ENCODE data around the gene BPIFB4.
"Not testable (repeated sequence)": the region's sequence is repeated elsewhere in the genome, so short reads cannot be mapped to it uniquely, and the experiment has no call there.

Gene BPIFB4

GRCh38 chr20:33086052-33086722 lies 6.7 kb downstream of the BPIFB4 start:
- Histone ChIP-seq H3K9ac (ENCODE audit: low read length) (no peak overlapping the region), H3K4me3 (ENCODE audit: low read depth, low read length) (no peak overlapping the region), H3K4me1 (ENCODE audit: control insufficient read depth, insufficient read depth, low read length) (no peaks in the 10 kb centered on the region), H3K27ac (ENCODE audit: low read depth, low read length) (no peak overlapping the region), H3K9me3 (ENCODE audit: control insufficient read depth, insufficient read depth, low read depth, low read length) (no peaks in the 10 kb centered on the region), H3K27me3 (ENCODE audit: control insufficient read depth, insufficient read depth, low read length) (no peaks in the 10 kb centered on the region), H3K36me3 (ENCODE audit: control insufficient read depth, insufficient read depth, low read length) (no peaks in the 10 kb centered on the region)

DNA sequence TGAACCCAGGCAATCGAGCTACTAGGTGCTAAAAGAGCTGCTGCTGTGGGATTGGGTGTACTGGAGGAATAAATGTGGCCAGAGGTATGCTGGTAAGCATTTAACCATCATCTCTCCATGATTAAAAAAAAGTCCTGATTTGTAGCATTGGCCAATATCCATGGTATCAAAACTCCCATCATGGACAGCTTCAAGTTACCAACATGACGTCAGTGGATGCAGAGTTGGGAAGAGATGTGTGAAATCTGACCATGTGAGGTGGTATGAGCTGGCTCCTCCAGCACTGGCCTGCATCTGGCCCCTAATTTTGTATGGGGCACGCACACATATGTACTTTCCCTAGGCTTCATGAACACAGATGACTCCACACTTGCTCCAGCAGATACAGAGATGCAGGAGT lies 11.7 kb downstream of the BPIFB4 start:
- H3K27ac ChIP-seq (ENCODE audit: low read depth, low read length) = no peak overlapping the region
- no peaks in the 10 kb centered on the region for H3K9me3 ChIP-seq (ENCODE audit: control insufficient read depth, insufficient read depth, low read depth, low read length)
- no peak overlapping the region for H3K4me3 ChIP-seq (ENCODE audit: low read depth, low read length)
- H3K9ac ChIP-seq (ENCODE audit: low read length) = no peak overlapping the region
- no peaks in the 10 kb centered on the region for H3K4me1 ChIP-seq (ENCODE audit: control insufficient read depth, insufficient read depth, low read length)
- H3K36me3 ChIP-seq (ENCODE audit: control insufficient read depth, insufficient read depth, low read length) = no peaks in the 10 kb centered on the region
- H3K27me3 ChIP-seq (ENCODE audit: control insufficient read depth, insufficient read depth, low read length) = no peaks in the 10 kb centered on the region

- Histone ChIP-seq H3K27me3 (ENCODE audit: control insufficient read depth, insufficient read depth, low read length) (no peaks in the 10 kb centered on the region), H3K9me3 (ENCODE audit: control insufficient read depth, insufficient read depth, low read depth, low read length) (no peaks in the 10 kb centered on the region), H3K27ac (ENCODE audit: low read depth, low read length) (no peak overlapping the region), H3K4me1 (ENCODE audit: control insufficient read depth, insufficient read depth, low read length) (no peaks in the 10 kb centered on the region), H3K4me3 (ENCODE audit: low read depth, low read length) (no peak overlapping the region), H3K9ac (ENCODE audit: low read length) (no peak overlapping the region), H3K36me3 (ENCODE audit: control insufficient read depth, insufficient read depth, low read length) (no peaks in the 10 kb centered on the region)
Measured at GRCh38 chr20:33091693-33092092, 12.2 kb downstream of the BPIFB4 start.

DNA sequence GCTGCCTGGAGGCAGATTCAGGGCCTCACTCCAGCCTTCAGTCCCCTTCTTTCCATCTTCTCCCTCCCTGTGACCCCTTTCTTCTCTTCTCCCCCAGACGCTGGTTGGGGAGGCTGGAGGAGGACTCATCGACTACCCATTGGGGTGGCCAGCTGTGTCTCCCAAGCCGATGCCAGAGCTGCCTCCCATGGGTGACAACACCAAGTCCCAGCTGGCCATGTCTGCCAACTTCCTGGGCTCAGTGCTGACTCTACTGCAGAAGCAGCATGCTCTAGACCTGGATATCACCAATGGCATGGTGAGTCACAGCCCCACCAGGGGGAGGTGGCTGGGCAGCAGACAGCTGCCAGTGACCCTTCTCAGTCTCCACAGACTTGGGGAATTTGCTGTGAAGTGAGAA lies 12.9 kb downstream of the BPIFB4 start:
- Histone ChIP-seq H3K9me3 (ENCODE audit: control insufficient read depth, insufficient read depth, low read depth, low read length) (no peaks in the 10 kb centered on the region), H3K9ac (ENCODE audit: low read length) (no peak overlapping the region), H3K4me3 (ENCODE audit: low read depth, low read length) (no peak overlapping the region), H3K27me3 (ENCODE audit: control insufficient read depth, insufficient read depth, low read length) (no peaks in the 10 kb centered on the region), H3K27ac (ENCODE audit: low read depth, low read length) (no peak overlapping the region), H3K4me1 (ENCODE audit: control insufficient read depth, insufficient read depth, low read length) (no peaks in the 10 kb centered on the region), H3K36me3 (ENCODE audit: control insufficient read depth, insufficient read depth, low read length) (no peaks in the 10 kb centered on the region)

- Histone ChIP-seq H3K4me1 (ENCODE audit: control insufficient read depth, insufficient read depth, low read length) (no peaks in the 10 kb centered on the region), H3K9ac (ENCODE audit: low read length) (no peak overlapping the region), H3K36me3 (ENCODE audit: control insufficient read depth, insufficient read depth, low read length) (no peaks in the 10 kb centered on the region), H3K27ac (ENCODE audit: low read depth, low read length) (no peak overlapping the region), H3K9me3 (ENCODE audit: control insufficient read depth, insufficient read depth, low read depth, low read length) (no peaks in the 10 kb centered on the region), H3K4me3 (ENCODE audit: low read depth, low read length) (no peak overlapping the region), H3K27me3 (ENCODE audit: control insufficient read depth, insufficient read depth, low read length) (no peaks in the 10 kb centered on the region)
Measured at GRCh38 chr20:33093074-33093473, 13.6 kb downstream of the BPIFB4 start.

GRCh38 chr20:33093582-33093981 lies 14.1 kb downstream of the BPIFB4 start:
- Histone ChIP-seq H3K9ac (ENCODE audit: low read length) (no peak overlapping the region), H3K9me3 (ENCODE audit: control insufficient read depth, insufficient read depth, low read depth, low read length) (no peaks in the 10 kb centered on the region), H3K4me3 (ENCODE audit: low read depth, low read length) (no peak overlapping the region), H3K4me1 (ENCODE audit: control insufficient read depth, insufficient read depth, low read length) (no peaks in the 10 kb centered on the region), H3K27ac (ENCODE audit: low read depth, low read length) (no peak overlapping the region), H3K27me3 (ENCODE audit: control insufficient read depth, insufficient read depth, low read length) (no peaks in the 10 kb centered on the region), H3K36me3 (ENCODE audit: control insufficient read depth, insufficient read depth, low read length) (no peaks in the 10 kb centered on the region)

DNA sequence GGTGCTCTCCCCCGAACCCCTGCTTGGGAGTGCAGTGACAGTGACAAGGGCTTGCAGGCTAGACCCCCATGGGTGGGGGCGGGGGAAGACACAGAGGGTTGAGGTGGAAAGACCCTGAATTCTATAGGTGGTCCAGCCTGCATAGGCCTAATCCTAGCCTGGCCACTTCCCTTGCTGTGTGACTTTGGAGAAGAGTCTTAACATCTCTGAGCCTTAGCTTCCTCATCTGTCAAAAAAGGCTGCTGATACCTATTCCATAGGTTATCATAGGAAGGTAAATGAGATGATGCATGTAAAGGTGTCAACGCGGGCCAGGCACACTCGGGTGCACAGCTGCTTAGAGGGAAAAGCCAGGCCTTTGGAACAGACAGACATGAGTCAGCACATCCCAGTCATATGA lies 15.8 kb downstream of the BPIFB4 start:
- H3K4me1 ChIP-seq (ENCODE audit: control insufficient read depth, insufficient read depth, low read length) = no peaks in the 10 kb centered on the region
- H3K9me3 ChIP-seq (ENCODE audit: control insufficient read depth, insufficient read depth, low read depth, low read length) = no peaks in the 10 kb centered on the region
- H3K9ac ChIP-seq (ENCODE audit: low read length) = no peak overlapping the region
- no peak overlapping the region for H3K27ac ChIP-seq (ENCODE audit: low read depth, low read length)
- H3K36me3 ChIP-seq (ENCODE audit: control insufficient read depth, insufficient read depth, low read length) = no peaks in the 10 kb centered on the region
- no peaks in the 10 kb centered on the region for H3K27me3 ChIP-seq (ENCODE audit: control insufficient read depth, insufficient read depth, low read length)
- no peak overlapping the region for H3K4me3 ChIP-seq (ENCODE audit: low read depth, low read length)

GRCh38 chr20:33095902-33096584 lies 16.6 kb downstream of the BPIFB4 start:
- not testable (repeated sequence) for H3K4me1 ChIP-seq (ENCODE audit: control insufficient read depth, insufficient read depth, low read length); H3K36me3 ChIP-seq (ENCODE audit: control insufficient read depth, insufficient read depth, low read length); H3K27me3 ChIP-seq (ENCODE audit: control insufficient read depth, insufficient read depth, low read length); H3K9ac ChIP-seq (ENCODE audit: low read length); H3K4me3 ChIP-seq (ENCODE audit: low read depth, low read length); H3K27ac ChIP-seq (ENCODE audit: low read depth, low read length); H3K9me3 ChIP-seq (ENCODE audit: control insufficient read depth, insufficient read depth, low read depth, low read length)

DNA sequence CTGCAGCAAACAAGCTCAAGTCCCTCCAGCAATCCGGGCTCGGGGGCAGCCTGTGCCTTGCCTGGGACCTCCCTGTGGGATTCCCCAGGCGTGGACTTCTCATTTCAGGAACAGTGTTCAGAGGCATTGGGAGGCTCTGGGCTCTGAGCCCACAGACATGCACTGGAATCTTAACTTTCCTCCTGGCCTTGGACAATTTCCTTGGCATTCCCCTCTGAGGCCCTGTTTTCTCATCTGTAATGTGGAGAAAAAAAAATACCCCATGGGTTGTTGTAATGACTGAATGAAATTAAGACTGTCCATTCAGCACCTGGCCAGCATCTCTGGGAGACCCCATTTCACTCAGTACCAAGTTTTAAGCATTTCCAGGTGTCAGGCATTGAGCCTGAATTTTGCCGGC lies 17.6 kb downstream of the BPIFB4 start:
- H3K27ac ChIP-seq (ENCODE audit: low read depth, low read length) = no peak overlapping the region
- no peak overlapping the region for H3K4me3 ChIP-seq (ENCODE audit: low read depth, low read length)
- H3K4me1 ChIP-seq (ENCODE audit: control insufficient read depth, insufficient read depth, low read length) = no peaks in the 10 kb centered on the region

DNA sequence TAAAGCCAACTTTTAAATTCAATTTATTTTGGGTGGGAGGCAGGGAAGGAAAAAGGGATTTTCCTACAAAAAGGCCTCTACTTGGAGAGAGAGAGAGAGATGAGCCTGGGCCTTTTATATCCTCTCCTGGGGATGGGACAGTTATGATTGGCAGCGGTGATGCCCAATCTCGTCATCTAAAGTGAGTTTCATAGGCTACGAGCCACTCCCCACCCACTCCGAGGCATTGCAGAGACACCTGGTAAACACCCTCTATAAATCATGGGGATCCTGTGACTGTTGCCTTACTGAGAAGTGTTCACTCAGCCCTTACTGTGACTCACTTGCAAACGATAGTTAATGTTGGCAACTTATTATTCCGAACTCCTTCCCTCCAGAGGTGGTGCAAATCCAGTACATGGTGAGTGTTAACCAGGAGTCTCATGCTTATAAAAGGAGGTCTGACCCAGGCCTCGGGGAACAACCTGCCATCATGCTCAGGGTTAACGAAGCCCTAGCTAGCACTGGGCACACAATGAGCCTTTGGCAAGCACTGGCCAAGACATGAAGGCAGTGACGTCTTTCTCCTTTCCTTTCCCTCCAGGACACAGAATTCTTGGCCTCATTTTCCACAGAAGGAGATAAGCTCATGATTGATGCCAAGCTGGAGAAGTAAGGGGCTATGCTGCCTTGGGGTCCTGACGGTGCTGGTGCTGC lies 20.5 kb downstream of the BPIFB4 start:
- no peaks in the 10 kb centered on the region for H3K9me3 ChIP-seq (ENCODE audit: control insufficient read depth, insufficient read depth, low read depth, low read length)
- H3K4me1 ChIP-seq (ENCODE audit: control insufficient read depth, insufficient read depth, low read length) = peaks cover 6% of the 10 kb centered on the region
- no peaks in the 10 kb centered on the region for H3K36me3 ChIP-seq (ENCODE audit: control insufficient read depth, insufficient read depth, low read length)
- no peaks in the 10 kb centered on the region for H3K27me3 ChIP-seq (ENCODE audit: control insufficient read depth, insufficient read depth, low read length)
- no peak overlapping the region for H3K27ac ChIP-seq (ENCODE audit: low read depth, low read length)
- H3K9ac ChIP-seq (ENCODE audit: low read length) = no peak overlapping the region
- no peak overlapping the region for H3K4me3 ChIP-seq (ENCODE audit: low read depth, low read length)

More for the DNA sequence above, 17.6 kb downstream of the BPIFB4 start:
- no peaks in the 10 kb centered on the region for H3K36me3 ChIP-seq (ENCODE audit: control insufficient read depth, insufficient read depth, low read length)
- no peak overlapping the region for H3K9ac ChIP-seq (ENCODE audit: low read length)
- H3K27me3 ChIP-seq (ENCODE audit: control insufficient read depth, insufficient read depth, low read length) = no peaks in the 10 kb centered on the region
- H3K9me3 ChIP-seq (ENCODE audit: control insufficient read depth, insufficient read depth, low read depth, low read length) = no peaks in the 10 kb centered on the region

DNA sequence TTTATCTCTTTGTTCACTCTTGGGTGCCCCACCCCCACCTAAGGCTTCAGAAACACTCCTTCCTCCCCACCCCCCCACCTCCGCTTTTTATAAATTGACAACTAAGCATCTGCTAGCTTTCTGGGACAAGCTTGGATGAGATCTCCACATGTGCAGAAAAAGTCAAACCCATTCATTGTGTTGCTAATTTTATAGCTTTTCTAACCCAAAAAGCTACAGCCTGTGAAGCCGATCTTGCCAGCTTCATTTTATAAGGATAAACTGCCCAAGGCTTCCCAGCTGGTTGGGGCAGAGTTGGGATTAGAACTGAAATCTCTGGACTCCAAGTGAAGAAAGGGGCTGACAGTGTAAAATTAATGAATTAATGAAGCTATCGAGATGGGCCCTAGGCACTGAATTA lies 24.1 kb downstream of the BPIFB4 start:
- Histone ChIP-seq H3K27ac (ENCODE audit: low read depth, low read length) (no peak overlapping the region), H3K9me3 (ENCODE audit: control insufficient read depth, insufficient read depth, low read depth, low read length) (no peaks in the 10 kb centered on the region), H3K9ac (ENCODE audit: low read length) (no peak overlapping the region), H3K4me3 (ENCODE audit: low read depth, low read length) (no peak overlapping the region), H3K27me3 (ENCODE audit: control insufficient read depth, insufficient read depth, low read length) (no peaks in the 10 kb centered on the region), H3K4me1 (ENCODE audit: control insufficient read depth, insufficient read depth, low read length) (peaks cover 6% of the 10 kb centered on the region), H3K36me3 (ENCODE audit: control insufficient read depth, insufficient read depth, low read length) (no peaks in the 10 kb centered on the region)
